NCI-H748 (cell line): ENCODE data around the gene SCAPER.
"Not testable (repeated sequence)": the region's sequence is repeated elsewhere in the genome, so short reads cannot be mapped to it uniquely, and the experiment has no call there.

Experiments
- DNase-seq: peaks from one replicate; lab custom pipeline; 2025; ENCODE audit not compliant: unreplicated experiment; lab: John Stamatoyannopoulos, UW

Gene SCAPER

DNA sequence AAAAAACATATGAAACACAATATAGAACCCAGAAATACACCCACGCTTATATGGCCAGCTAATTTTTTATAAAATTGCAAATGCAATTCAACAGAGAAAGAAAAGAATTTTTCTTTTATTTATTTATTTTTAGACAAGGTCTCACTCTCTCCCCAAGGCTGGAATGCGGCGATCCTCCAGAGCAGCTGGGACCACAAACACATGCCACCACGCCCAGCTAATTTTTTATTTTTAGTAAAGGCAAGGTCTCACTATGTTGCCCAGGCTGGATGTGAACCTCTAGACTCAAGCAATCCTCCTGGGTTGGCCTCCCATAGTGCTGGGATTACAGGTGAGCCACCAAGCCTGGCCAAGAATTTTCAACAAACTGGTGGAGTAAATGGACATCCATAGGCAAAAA is 117.9 kb downstream of the SCAPER start:
- no peak for DNase-seq

DNA sequence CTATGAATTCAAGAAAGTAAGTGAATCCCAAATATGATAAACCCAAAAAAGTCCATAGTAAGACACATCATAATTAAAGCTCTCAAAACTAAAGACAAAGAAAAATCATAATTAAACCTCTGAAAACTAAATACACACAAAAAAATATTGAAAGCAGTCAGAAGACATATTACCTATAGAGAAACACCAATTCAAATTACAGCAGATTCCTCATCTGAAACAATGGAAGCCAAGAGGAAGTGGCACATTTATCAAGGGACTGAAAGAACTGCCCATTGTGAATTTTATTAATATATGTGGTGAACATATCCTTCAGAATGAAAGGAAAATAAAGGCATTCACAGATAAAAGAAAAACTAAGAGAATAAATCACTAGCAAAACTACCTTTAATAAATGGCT is 128.2 kb downstream of the SCAPER start:
- DNase-seq: no peak

GRCh38 chr15:76776480-76776879 is 128.7 kb downstream of the SCAPER start:
- DNase-seq: no peak

DNA sequence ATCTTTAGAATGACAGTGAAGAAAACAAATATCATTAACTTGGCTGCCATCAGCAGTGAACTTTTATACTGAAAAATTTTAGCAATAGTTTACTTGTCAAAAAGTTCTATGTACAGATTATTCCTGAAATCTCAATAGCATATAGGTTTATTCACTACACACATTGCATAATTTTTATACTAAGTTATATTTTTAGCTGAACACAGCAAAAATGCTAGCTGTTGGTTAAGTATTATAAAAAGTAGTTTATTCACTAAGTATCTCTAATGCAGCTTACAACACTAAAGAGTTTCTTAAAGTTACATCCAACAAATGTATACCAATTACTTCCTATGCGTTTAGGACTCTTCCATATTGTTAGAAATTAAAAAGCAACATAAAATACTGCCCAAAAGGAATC is 131.9 kb downstream of the SCAPER start:
- DNase-seq: no peak

- DNase-seq: no peak
Observed at GRCh38 chr15:76772776-76773175, 132.4 kb downstream of the SCAPER start.

DNA sequence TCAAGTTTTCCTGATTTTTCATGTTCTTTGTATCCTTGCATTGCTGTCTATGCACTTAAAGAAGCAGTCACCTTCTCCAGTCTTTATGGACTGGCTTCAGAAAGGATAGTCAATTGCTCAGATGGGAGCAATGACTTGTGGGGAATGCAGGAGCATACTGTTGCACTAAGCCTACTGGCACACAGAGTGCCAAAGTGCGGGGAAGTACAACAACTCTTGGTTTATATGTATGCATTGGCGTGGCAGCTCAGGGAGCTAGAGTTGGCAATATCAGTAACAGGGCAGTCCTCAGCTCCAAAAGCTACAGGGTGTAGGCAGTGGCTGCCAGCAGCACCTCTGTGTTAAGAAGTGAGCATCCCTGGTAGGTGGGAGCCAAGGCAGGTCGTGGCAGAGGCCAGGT is 141.1 kb downstream of the SCAPER start:
- DNase-seq: no peak

GRCh38 chr15:76763554-76763953 is 141.6 kb downstream of the SCAPER start:
- DNase-seq: no peak

GRCh38 chr15:76756381-76756780 is 148.8 kb downstream of the SCAPER start:
- no peak for DNase-seq

DNA sequence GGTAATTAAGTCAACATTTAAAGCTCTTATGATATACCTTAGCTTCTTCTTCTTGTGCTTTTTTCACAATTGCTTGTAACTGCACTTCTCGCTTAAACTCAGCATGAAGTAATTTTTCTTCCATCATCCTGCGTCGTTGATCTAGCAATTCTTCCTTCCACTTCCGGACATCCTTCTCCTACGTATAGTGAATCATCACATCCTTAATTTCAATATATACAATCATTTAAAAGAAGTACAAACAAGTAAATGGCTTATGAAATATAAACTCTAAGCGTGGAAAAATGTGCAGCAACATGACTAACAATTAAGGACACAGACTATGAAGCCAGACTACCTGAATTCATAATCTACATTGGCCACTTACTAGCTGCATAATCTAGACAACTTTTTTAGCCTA is 151.4 kb downstream of the SCAPER start:
- DNase-seq: no peak

GRCh38 chr15:76753131-76753530 is 152.0 kb downstream of the SCAPER start:
- DNase-seq: no peak

- no peak for DNase-seq
Observed at GRCh38 chr15:76752549-76752948, 152.6 kb downstream of the SCAPER start.

GRCh38 chr15:76737573-76737972 is 167.6 kb downstream of the SCAPER start:
- DNase-seq: no peak

GRCh38 chr15:76732321-76732720 is 172.8 kb downstream of the SCAPER start:
- DNase-seq: not testable (repeated sequence)

- no peak for DNase-seq
Observed at GRCh38 chr15:76730262-76730661, 174.9 kb downstream of the SCAPER start.

GRCh38 chr15:76718863-76719262 is 186.3 kb downstream of the SCAPER start:
- DNase-seq: no peak

GRCh38 chr15:76714950-76715349 is 190.2 kb downstream of the SCAPER start:
- DNase-seq: no peak

DNA sequence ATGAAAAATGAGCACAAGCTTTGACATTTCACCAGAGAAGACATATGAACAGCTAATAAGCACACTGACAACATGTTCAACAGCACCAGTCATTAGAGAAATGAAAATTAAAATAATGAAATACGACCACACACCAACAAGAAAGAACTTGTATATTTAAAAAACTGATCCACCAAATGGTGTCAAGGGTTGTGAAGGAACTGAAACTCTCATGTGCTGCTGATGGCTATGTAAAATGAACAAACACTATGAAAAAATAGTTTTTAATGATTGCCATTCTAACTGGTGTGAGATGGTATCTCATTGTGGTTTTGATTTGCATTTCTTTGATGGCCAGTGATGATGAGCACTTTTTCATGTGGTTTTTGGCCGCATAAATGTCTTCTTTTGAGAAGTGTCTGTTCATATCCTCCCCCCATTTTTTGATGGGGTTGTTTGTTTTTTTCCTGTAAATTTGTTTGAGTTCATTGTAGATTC is 193.8 kb downstream of the SCAPER start:
- no peak for DNase-seq

- DNase-seq: not testable (repeated sequence)
Observed at GRCh38 chr15:76704032-76704431, 201.1 kb downstream of the SCAPER start.

- no peak for DNase-seq
Observed at GRCh38 chr15:76696840-76697239, 208.3 kb downstream of the SCAPER start.

- not testable (repeated sequence) for DNase-seq
Observed at GRCh38 chr15:76692546-76692945, 212.6 kb downstream of the SCAPER start.

DNA sequence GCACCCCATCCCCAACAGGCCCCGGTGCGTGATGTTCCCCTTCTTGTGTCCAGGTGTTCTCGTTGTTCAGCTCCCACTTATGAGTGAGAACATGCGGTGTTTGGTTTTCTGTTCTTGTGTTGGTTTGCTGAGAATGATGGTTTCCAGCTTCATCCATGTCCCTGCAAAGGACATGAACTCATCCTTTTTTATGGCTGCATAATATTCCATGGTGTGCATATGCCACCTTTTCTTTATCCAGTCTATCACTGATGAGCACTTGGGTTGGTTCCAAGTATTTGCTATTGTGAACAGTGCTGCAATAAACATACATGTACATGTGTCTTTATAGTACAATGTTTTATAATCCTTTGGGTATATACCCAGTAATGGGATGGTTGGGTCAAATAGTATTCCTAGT is 217.5 kb downstream of the SCAPER start:
- not testable (repeated sequence) for DNase-seq

- no peak for DNase-seq
Observed at GRCh38 chr15:76684002-76684401, 221.1 kb downstream of the SCAPER start.

DNA sequence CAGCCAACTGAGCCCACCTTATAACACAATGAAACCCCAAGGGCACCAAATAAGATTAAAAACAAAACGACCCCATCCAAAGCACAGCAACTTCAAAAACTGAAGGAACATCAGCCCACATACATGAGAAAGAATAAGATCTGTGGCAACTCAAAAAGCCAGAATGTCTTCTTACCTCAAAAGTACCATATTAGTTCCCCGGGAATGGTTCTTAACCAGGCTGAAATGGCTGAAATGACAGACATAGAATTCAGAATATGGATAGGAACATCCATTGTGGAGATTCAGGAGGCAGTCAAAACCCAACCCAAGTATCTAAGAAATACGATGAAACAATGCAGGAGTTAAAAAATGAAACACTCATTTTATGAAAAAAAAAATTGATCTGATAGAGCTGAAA is 222.3 kb downstream of the SCAPER start:
- DNase-seq: no peak

- DNase-seq: no peak
Observed at GRCh38 chr15:76682259-76682658, 222.9 kb downstream of the SCAPER start.
